ENCODE results near the gene NLRC3. TPM values are rescaled to one million over a fixed set of nuclear protein-coding genes. Genes with fewer than 3 reads are reported as not detected.
A peak's percentile ranks its signal among the peaks of the same experiment; 100 is the strongest.

The NLRC3 gene
- total RNA-seq, 1 experiment from 2014 or later: 22.4 TPM

DNA sequence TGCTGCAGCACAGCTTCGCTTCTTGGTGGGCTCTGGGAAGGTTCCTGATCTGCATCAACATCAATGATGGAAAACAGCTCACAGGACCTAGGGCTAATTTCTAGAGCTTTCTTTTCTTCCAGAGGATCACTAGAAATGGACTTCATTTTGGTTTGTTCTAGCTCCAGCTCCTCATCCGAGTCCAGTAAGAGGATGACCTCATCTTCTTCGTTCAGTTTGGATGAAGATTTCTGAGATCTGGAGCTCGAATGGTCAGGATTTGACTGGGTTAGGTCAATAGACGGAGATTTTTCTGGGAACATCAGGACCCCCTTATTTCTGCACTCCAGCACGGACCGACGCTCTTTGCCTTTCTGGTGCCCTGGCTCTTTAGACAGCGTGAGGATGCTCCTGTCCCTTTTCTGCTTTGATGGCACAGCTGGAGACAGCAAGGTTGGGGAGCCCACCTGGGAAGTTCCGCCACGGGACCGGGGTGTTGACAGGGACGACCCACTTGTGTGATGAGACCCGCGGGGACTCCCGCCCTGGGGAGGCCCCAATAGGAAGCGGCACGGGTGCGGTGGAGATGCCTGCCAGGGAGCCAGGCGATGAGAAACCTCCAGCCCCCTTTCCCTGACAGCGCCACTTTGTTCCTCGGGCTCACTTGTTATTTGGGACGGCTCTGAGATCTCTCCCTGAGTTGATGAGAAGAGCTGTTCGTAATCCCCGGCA lies 12.9 kb upstream of the NLRC3 start:
- no peak overlapping the region for H3K27ac ChIP-seq (ENCODE audit: low read length)
- peaks cover 6% of the 10 kb centered on the region; the same call in 1 of the 2 replicates for H3K79me2 ChIP-seq (ENCODE audit: low read length)
- no peaks in the 10 kb centered on the region for H4K20me1 ChIP-seq (ENCODE audit: insufficient read depth, low read depth, low read length)
- no peaks in the 10 kb centered on the region for H3K9me2 ChIP-seq (replicated peaks; ENCODE audit: insufficient read depth, low read length)
- no peak overlapping the region for H3K4me3 ChIP-seq (ENCODE audit: low read length)
- H3K4me1 ChIP-seq (ENCODE audit: low read length): peaks cover 31% of the 10 kb centered on the region
- peaks cover 31% of the 10 kb centered on the region for H3K36me3 ChIP-seq (ENCODE audit: insufficient read depth, low read length)
- H3K27me3 ChIP-seq (ENCODE audit: low read length): no peaks in the 10 kb centered on the region
- no peak overlapping the region for H3K9ac ChIP-seq (ENCODE audit: low read length)
- H2AFZ ChIP-seq (ENCODE audit: low read length): no peak overlapping the region
- no peak overlapping the region for H3K4me2 ChIP-seq (ENCODE audit: low read depth, low read length, poor library complexity, severe bottlenecking)
- DNase-seq: no peak
- no peaks in the 10 kb centered on the region for H3K9me3 ChIP-seq (ENCODE audit: low read length)

GRCh38 chr16:3589441-3589921 lies 12.3 kb upstream of the NLRC3 start:
- Histone ChIP-seq H3K27me3 (ENCODE audit: low read length) (no peaks in the 10 kb centered on the region), H3K79me2 (ENCODE audit: low read length) (peaks cover 6% of the 10 kb centered on the region; the same call in 1 of the 2 replicates), H4K20me1 (ENCODE audit: insufficient read depth, low read depth, low read length) (no peaks in the 10 kb centered on the region), H3K4me3 (ENCODE audit: low read length) (no peak overlapping the region), H2AFZ (ENCODE audit: low read length) (no peak overlapping the region), H3K27ac (ENCODE audit: low read length) (no peak overlapping the region), H3K9ac (ENCODE audit: low read length) (no peak overlapping the region), H3K36me3 (ENCODE audit: insufficient read depth, low read length) (peaks cover 33% of the 10 kb centered on the region), H3K9me3 (ENCODE audit: low read length) (no peaks in the 10 kb centered on the region), H3K4me2 (ENCODE audit: low read depth, low read length, poor library complexity, severe bottlenecking) (no peak overlapping the region), H3K9me2 (replicated peaks; ENCODE audit: insufficient read depth, low read length) (no peaks in the 10 kb centered on the region), H3K4me1 (ENCODE audit: low read length) (peaks cover 31% of the 10 kb centered on the region)
- DNase-seq: no peak

- peaks cover 34% of the 10 kb centered on the region for H3K36me3 ChIP-seq (ENCODE audit: insufficient read depth, low read length)
- H2AFZ ChIP-seq (ENCODE audit: low read length): no peak overlapping the region
- H3K79me2 ChIP-seq (ENCODE audit: low read length): peaks cover 6% of the 10 kb centered on the region; the same call in 1 of the 2 replicates
- no peaks in the 10 kb centered on the region for H4K20me1 ChIP-seq (ENCODE audit: insufficient read depth, low read depth, low read length)
- H3K4me1 ChIP-seq (ENCODE audit: low read length): peaks cover 31% of the 10 kb centered on the region
- H3K4me2 ChIP-seq (ENCODE audit: low read depth, low read length, poor library complexity, severe bottlenecking): no peak overlapping the region
- H3K27me3 ChIP-seq (ENCODE audit: low read length): no peaks in the 10 kb centered on the region
- H3K9me3 ChIP-seq (ENCODE audit: low read length): no peaks in the 10 kb centered on the region
- H3K4me3 ChIP-seq (ENCODE audit: low read length): no peak overlapping the region
- no peak overlapping the region for H3K9ac ChIP-seq (ENCODE audit: low read length)
- peak overlapping the region; percentile 93 for H3K27ac ChIP-seq (ENCODE audit: low read length)
- DNase-seq: no peak
- no peaks in the 10 kb centered on the region for H3K9me2 ChIP-seq (replicated peaks; ENCODE audit: insufficient read depth, low read length)
These were observed 11.8 kb upstream of the NLRC3 start for GRCh38 chr16:3589001-3589400.

DNA sequence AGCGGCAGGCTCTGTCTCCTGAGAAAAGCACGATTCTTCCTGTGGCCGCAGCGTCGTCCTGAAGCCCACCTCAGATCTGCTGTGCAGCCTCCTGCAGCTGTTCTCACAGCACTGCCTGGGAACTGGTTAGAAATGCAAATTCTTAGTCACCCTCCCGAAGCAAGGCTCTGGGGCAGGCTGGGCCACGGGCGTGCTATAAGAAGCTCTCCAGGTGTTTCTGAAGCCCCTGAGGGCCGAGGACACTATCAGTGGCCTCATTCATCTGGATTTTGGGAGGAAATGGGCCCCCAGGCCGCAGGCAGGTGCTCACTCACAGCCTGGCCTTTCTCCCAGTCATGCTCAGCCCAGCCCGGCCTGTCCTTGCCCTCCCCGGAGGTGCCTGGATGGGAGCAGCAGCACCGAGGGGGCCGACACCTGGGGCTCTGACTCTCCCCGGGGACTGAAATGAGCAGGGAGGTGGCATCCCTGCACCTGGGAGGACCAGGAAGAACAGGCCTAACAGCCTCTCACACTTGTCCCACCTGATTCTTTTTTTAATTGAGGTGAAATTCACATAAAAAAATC lies 10.4 kb upstream of the NLRC3 start:
- Histone ChIP-seq H3K79me2 (ENCODE audit: low read length) (peaks cover 6% of the 10 kb centered on the region; the same call in 1 of the 2 replicates), H3K4me2 (ENCODE audit: low read depth, low read length, poor library complexity, severe bottlenecking) (peak overlapping the region; percentile 53), H3K4me3 (ENCODE audit: low read length) (peak overlapping the region; percentile 32; the same call in 1 of the 2 replicates), H3K27me3 (ENCODE audit: low read length) (no peaks in the 10 kb centered on the region), H4K20me1 (ENCODE audit: insufficient read depth, low read depth, low read length) (no peaks in the 10 kb centered on the region), H3K4me1 (ENCODE audit: low read length) (peaks cover 31% of the 10 kb centered on the region), H3K36me3 (ENCODE audit: insufficient read depth, low read length) (peaks cover 43% of the 10 kb centered on the region), H2AFZ (ENCODE audit: low read length) (no peak overlapping the region), H3K9me3 (ENCODE audit: low read length) (no peaks in the 10 kb centered on the region), H3K27ac (ENCODE audit: low read length) (peak overlapping the region; percentile 93), H3K9ac (ENCODE audit: low read length) (peak overlapping the region; percentile 50), H3K9me2 (replicated peaks; ENCODE audit: insufficient read depth, low read length) (no peaks in the 10 kb centered on the region)
- peak; percentile 95 for DNase-seq

DNA sequence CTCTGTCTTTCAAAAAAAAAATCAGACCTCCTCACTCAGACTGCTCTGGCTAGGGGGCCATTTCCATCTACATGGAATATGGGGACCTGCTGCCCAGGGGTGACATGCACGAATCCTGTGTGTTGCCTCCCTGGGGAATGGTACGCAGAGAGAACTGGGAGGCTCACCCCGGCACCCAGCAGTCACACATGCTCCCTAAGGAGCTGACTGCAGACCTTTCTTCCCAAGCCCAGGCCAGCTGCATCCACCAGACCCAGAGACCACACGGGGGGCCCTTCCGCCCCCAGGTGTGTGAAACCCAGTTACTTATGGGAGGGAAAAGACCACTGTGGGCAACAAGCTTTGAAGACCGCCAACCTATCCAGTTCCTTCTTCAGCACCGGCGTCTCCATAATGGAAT lies 7.2 kb upstream of the NLRC3 start:
- H3K4me1 ChIP-seq (ENCODE audit: low read length): peaks cover 48% of the 10 kb centered on the region
- no peaks in the 10 kb centered on the region for H3K9me3 ChIP-seq (ENCODE audit: low read length)
- no peak overlapping the region for H2AFZ ChIP-seq (ENCODE audit: low read length)
- no peak for DNase-seq
- H3K4me2 ChIP-seq (ENCODE audit: low read depth, low read length, poor library complexity, severe bottlenecking): no peak overlapping the region
- no peak overlapping the region for H3K4me3 ChIP-seq (ENCODE audit: low read length)
- no peaks in the 10 kb centered on the region for H3K27me3 ChIP-seq (ENCODE audit: low read length)
- H3K36me3 ChIP-seq (ENCODE audit: insufficient read depth, low read length): peaks cover 31% of the 10 kb centered on the region
- H3K9ac ChIP-seq (ENCODE audit: low read length): no peak overlapping the region
- no peak overlapping the region for H3K27ac ChIP-seq (ENCODE audit: low read length)
- no peaks in the 10 kb centered on the region for H3K9me2 ChIP-seq (replicated peaks; ENCODE audit: insufficient read depth, low read length)
- peaks cover 6% of the 10 kb centered on the region; the same call in 1 of the 2 replicates for H3K79me2 ChIP-seq (ENCODE audit: low read length)
- H4K20me1 ChIP-seq (ENCODE audit: insufficient read depth, low read depth, low read length): no peaks in the 10 kb centered on the region

DNA sequence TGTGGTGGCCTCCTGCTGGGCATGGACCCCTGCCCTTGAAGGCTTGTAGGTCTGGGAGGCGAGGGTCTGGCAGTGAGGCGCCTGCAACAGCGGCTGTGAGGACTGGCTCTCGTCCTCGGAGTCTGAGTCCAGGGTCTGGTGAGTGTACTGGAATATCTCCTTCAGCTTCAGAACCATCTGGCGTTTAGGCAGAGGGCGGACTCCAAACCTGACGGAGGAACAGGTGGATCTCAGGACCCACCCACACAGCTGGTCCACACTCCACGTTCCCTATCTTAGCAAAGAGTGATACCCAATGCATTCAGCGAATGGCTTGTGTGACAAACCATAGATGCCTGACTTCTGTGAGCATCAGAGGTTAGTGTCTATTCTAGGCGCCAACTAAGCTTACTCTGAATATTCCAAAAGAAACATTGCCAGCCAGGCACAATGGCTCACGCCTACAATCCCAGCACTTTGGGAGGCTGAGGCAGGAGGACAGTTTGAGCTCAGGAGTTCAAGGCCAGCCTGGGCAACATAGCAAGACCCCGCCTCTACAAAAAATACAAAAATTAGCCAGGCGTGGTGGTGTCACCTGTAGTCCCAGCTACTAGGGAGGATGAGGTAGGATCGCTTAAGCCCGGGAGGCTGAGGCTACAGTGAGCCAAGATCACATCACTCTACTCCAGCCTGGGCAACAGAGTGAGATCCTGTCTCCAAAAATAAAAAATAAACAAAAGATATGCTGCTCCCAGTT lies 6.3 kb upstream of the NLRC3 start:
- Histone ChIP-seq H3K9me2 (replicated peaks; ENCODE audit: insufficient read depth, low read length) (no peaks in the 10 kb centered on the region), H3K9ac (ENCODE audit: low read length) (no peak overlapping the region), H3K4me1 (ENCODE audit: low read length) (peaks cover 51% of the 10 kb centered on the region), H3K4me3 (ENCODE audit: low read length) (no peak overlapping the region), H3K9me3 (ENCODE audit: low read length) (no peaks in the 10 kb centered on the region), H2AFZ (ENCODE audit: low read length) (no peak overlapping the region), H3K27me3 (ENCODE audit: low read length) (no peaks in the 10 kb centered on the region), H3K27ac (ENCODE audit: low read length) (no peak overlapping the region), H4K20me1 (ENCODE audit: insufficient read depth, low read depth, low read length) (no peaks in the 10 kb centered on the region), H3K4me2 (ENCODE audit: low read depth, low read length, poor library complexity, severe bottlenecking) (no peak overlapping the region), H3K79me2 (ENCODE audit: low read length) (peaks cover 6% of the 10 kb centered on the region; the same call in 1 of the 2 replicates), H3K36me3 (ENCODE audit: insufficient read depth, low read length) (peaks cover 22% of the 10 kb centered on the region)
- no peak for DNase-seq

DNA sequence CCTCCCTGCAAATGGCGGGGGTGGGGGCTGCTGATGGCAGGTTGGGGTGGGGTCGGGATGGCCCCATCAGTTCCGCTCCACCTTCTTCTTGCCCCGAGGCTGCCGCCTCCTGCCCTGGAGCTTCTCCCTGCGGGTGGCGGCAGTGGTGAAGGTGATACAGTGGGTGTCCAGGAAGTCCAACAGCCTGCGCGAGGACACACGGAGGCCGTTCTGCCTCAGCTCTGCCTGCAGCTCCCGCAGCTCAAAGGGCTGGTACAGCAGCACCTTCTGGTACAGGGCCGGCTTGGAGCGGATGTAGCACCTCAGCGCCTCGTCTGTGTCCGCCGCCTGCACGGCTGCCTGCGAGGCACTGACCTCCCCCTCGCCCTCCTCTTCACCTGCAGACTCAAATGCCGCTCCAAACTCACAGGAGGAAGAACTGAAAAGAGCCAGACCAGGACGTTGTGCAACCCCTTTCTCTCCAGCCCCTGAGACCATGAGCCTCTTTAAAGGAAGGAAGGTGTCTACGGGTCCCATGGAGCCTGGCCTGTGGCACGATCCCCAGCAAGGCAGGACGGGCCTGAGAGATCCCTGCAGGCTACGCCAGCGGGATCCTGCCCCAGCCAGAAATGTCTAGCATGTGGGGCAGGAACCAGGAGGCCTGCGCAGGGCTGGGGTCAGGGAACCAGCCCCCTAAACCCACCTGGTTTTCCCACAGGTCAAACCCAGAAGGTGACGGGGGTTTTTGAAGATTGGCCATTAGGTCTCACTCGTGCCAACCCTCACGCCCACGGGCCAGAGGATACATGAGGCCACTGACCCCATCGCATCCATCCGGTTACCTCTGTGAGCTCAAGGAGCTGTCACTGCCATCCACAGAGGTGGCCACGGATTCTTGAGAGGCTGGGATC lies 5.3 kb upstream of the NLRC3 start:
- H2AFZ ChIP-seq (ENCODE audit: low read length): no peak overlapping the region
- DNase-seq: no peak
- H3K36me3 ChIP-seq (ENCODE audit: insufficient read depth, low read length): peaks cover 19% of the 10 kb centered on the region; the same call in 1 of the 2 replicates
- H3K9ac ChIP-seq (ENCODE audit: low read length): no peak overlapping the region
- H3K79me2 ChIP-seq (ENCODE audit: low read length): peaks cover 6% of the 10 kb centered on the region; the same call in 1 of the 2 replicates
- no peak overlapping the region for H3K4me2 ChIP-seq (ENCODE audit: low read depth, low read length, poor library complexity, severe bottlenecking)
- H3K4me3 ChIP-seq (ENCODE audit: low read length): no peak overlapping the region
- H3K27me3 ChIP-seq (ENCODE audit: low read length): no peaks in the 10 kb centered on the region
- H3K9me2 ChIP-seq (replicated peaks; ENCODE audit: insufficient read depth, low read length): no peaks in the 10 kb centered on the region
- H3K4me1 ChIP-seq (ENCODE audit: low read length): peaks cover 51% of the 10 kb centered on the region
- H3K27ac ChIP-seq (ENCODE audit: low read length): no peak overlapping the region
- no peaks in the 10 kb centered on the region for H4K20me1 ChIP-seq (ENCODE audit: insufficient read depth, low read depth, low read length)
- no peaks in the 10 kb centered on the region for H3K9me3 ChIP-seq (ENCODE audit: low read length)

Data from Karpas-422 (cell line).